Measurements from ENCODE around the gene ARMH2.

The ARMH2 gene

GRCh38 chr6:24824142-24824938, 25.6 kb upstream of the ARMH2 start:
- TF ChIP-seq CTCF (IDR thresholded peaks at IDR 0.05; ENCODE audit: low read depth, low read length, missing control alignments) = no peak
- Histone ChIP-seq H3K36me3 (replicated peaks) (no peaks in the 10 kb centered on the region), H3K4me3 (ENCODE audit: low read depth, low read length) (no peak overlapping the region), H3K27me3 (replicated peaks) (no peaks in the 10 kb centered on the region), H3K27ac (no peak overlapping the region)
- in situ Hi-C loops (cut with HindIII; ENCODE audit: low pct_ligation_motif_present, low sequenced_read_pairs) = no loop called here
- DNase-seq = no peak

- Histone ChIP-seq H3K4me3 (ENCODE audit: low read depth, low read length) (no peak overlapping the region), H3K36me3 (replicated peaks) (no peaks in the 10 kb centered on the region), H3K27me3 (replicated peaks) (no peaks in the 10 kb centered on the region), H3K27ac (no peak overlapping the region)
- in situ Hi-C loops (cut with HindIII; ENCODE audit: low pct_ligation_motif_present, low sequenced_read_pairs) = no loop called here
- no peak for DNase-seq
- no peak for TF ChIP-seq CTCF (IDR thresholded peaks at IDR 0.05; ENCODE audit: low read depth, low read length, missing control alignments)
Measured at GRCh38 chr6:24823185-24823584, 24.5 kb upstream of the ARMH2 start.

- TF ChIP-seq CTCF (IDR thresholded peaks at IDR 0.05; ENCODE audit: low read depth, low read length, missing control alignments) = no peak
- in situ Hi-C loops (cut with HindIII; ENCODE audit: low pct_ligation_motif_present, low sequenced_read_pairs) = no loop called here
- Histone ChIP-seq H3K4me3 (ENCODE audit: low read depth, low read length) (no peak overlapping the region), H3K36me3 (replicated peaks) (no peaks in the 10 kb centered on the region), H3K27ac (no peak overlapping the region), H3K27me3 (replicated peaks) (no peaks in the 10 kb centered on the region)
- peak; percentile 11 for DNase-seq
Measured at GRCh38 chr6:24822696-24823095, 24.0 kb upstream of the ARMH2 start.

- Histone ChIP-seq H3K4me3 (ENCODE audit: low read depth, low read length) (no peak overlapping the region), H3K36me3 (replicated peaks) (no peaks in the 10 kb centered on the region), H3K27ac (no peak overlapping the region), H3K27me3 (replicated peaks) (no peaks in the 10 kb centered on the region)
- TF ChIP-seq CTCF (IDR thresholded peaks at IDR 0.05; ENCODE audit: low read depth, low read length, missing control alignments) = no peak
- DNase-seq = no peak
- in situ Hi-C loops (cut with HindIII; ENCODE audit: low pct_ligation_motif_present, low sequenced_read_pairs) = no loop called here
Measured at GRCh38 chr6:24821860-24822444, 23.2 kb upstream of the ARMH2 start.

- no peak for DNase-seq
- no peaks in the 10 kb centered on the region for H3K36me3 ChIP-seq (replicated peaks)
Measured at GRCh38 chr6:24818346-24818745, 19.6 kb upstream of the ARMH2 start.

More at GRCh38 chr6:24818346-24818745, 19.6 kb upstream of the ARMH2 start:
- H3K4me3 ChIP-seq (ENCODE audit: low read depth, low read length) = no peak overlapping the region
- in situ Hi-C loops (cut with HindIII; ENCODE audit: low pct_ligation_motif_present, low sequenced_read_pairs) = no loop called here
- no peak for TF ChIP-seq CTCF (IDR thresholded peaks at IDR 0.05; ENCODE audit: low read depth, low read length, missing control alignments)
- H3K27me3 ChIP-seq (replicated peaks) = no peaks in the 10 kb centered on the region
- no peak overlapping the region for H3K27ac ChIP-seq

All from brain microvascular endothelial cell (primary cell).